ENCODE data around the gene PIEZO1.

Gene PIEZO1

GRCh38 chr16:88764913-88765349, 20.1 kb downstream of the PIEZO1 start:
- DNase-seq = no peak

- no peak for DNase-seq
Observed at GRCh38 chr16:88764080-88764479, 20.9 kb downstream of the PIEZO1 start.

- no peak for DNase-seq
Observed at GRCh38 chr16:88763502-88764053, 21.4 kb downstream of the PIEZO1 start.

- DNase-seq = no peak
Observed at GRCh38 chr16:88762941-88763340, 22.1 kb downstream of the PIEZO1 start.

GRCh38 chr16:88762258-88762870, 22.7 kb downstream of the PIEZO1 start:
- DNase-seq = no peak

GRCh38 chr16:88761830-88762229, 23.2 kb downstream of the PIEZO1 start:
- no peak for DNase-seq

GRCh38 chr16:88761143-88761534, 23.9 kb downstream of the PIEZO1 start:
- DNase-seq = no peak

GRCh38 chr16:88760424-88761142, 24.4 kb downstream of the PIEZO1 start:
- DNase-seq = no peak

GRCh38 chr16:88759976-88760350, 25.1 kb downstream of the PIEZO1 start:
- no peak for DNase-seq

- peak; percentile 49 to 52 for DNase-seq
Observed at GRCh38 chr16:88759245-88759975, 25.6 kb downstream of the PIEZO1 start.

GRCh38 chr16:88758944-88759244, 26.1 kb downstream of the PIEZO1 start:
- DNase-seq = no peak

GRCh38 chr16:88758227-88758943, 26.6 kb downstream of the PIEZO1 start:
- no peak for DNase-seq

- no peak for DNase-seq
Observed at GRCh38 chr16:88755745-88756443, 29.1 kb downstream of the PIEZO1 start.

GRCh38 chr16:88754912-88755744, 29.9 kb downstream of the PIEZO1 start:
- DNase-seq = no peak

GRCh38 chr16:88754109-88754911, 30.7 kb downstream of the PIEZO1 start:
- DNase-seq = no peak

- no peak for DNase-seq
Observed at GRCh38 chr16:88753602-88754001, 31.4 kb downstream of the PIEZO1 start.

GRCh38 chr16:88753191-88753590, 31.8 kb downstream of the PIEZO1 start:
- DNase-seq = no peak

- no peak for DNase-seq
Observed at GRCh38 chr16:88752386-88753002, 32.5 kb downstream of the PIEZO1 start.

GRCh38 chr16:88750854-88751253, 34.2 kb downstream of the PIEZO1 start:
- no peak for DNase-seq

- no peak for DNase-seq
Observed at GRCh38 chr16:88749358-88749757, 35.7 kb downstream of the PIEZO1 start.

Data from activated CD4-positive, alpha-beta T cell treated with anti-CD3 and anti-CD28 coated beads, Interleukin-2, amount 50 U/mL, for 4 hours (primary cell).